Transverse colon (tissue), 4 donors: Measurements from ENCODE around the gene WTIP. TPM values are rescaled to one million over a fixed set of nuclear protein-coding genes. Genes with fewer than 3 reads are reported as not detected.

Experiments used
- DNase-seq: peaks from one replicate; pipeline ENCODE4 v3.0.0-alpha.2; 2019
- H3K27ac ChIP-seq, 4 donors: fragments of 200-600 bp; sonication (generic); 2 replicates each; pipeline ENCODE4 v1.5.1; 2016 to 2018; ENCODE audit warnings: inconsistent platforms in 4 of 4
- H3K27me3 ChIP-seq: fragments of 200-600 bp; sonication (generic); 2 replicates; pipeline ENCODE4 v1.5.1; 2017; ENCODE audit warnings: inconsistent platforms
- H3K36me3 ChIP-seq, 4 donors: fragments of 200-600 bp; sonication (generic); 2 replicates each; pipeline ENCODE4 v1.5.1; 2017 to 2019; ENCODE audit warnings: inconsistent platforms in 4 of 4
- H3K4me1 ChIP-seq, 4 donors: fragments of 200-600 bp; sonication (generic); 2 replicates each; pipeline ENCODE4 v1.5.1; 2017 to 2020; ENCODE audit warnings: inconsistent platforms in 4 of 4
- H3K4me3 ChIP-seq, 4 donors: fragments of 200-600 bp; sonication (generic); 1 replicate in 1 of 4; 2 replicates in 3 of 4; pipeline versions ENCODE4 v1.5.1 to v1.6.1; 2017 to 2019; ENCODE audit warnings: inconsistent platforms in 4 of 4
- H3K9me3 ChIP-seq, 2 donors: fragments of 200-600 bp; sonication (generic); 2 replicates each; pipeline ENCODE4 v1.5.1; 2017 to 2019; ENCODE audit warnings: inconsistent platforms in 2 of 2
- EP300 ChIP-seq: sonication (generic); formaldehyde crosslinking; IDR thresholded peaks from one replicate; pipeline ENCODE4 v1.6.1; 2017; ENCODE audit warnings: antibody characterized with exemption, low read depth
- POLR2A ChIP-seq: fragments of 450-650 bp; IDR thresholded peaks from one replicate; pipeline ENCODE4 v1.6.1; 2016; ENCODE audit warnings: antibody characterized with exemption, mild to moderate bottlenecking, moderate library complexity
- POLR2AphosphoS5 ChIP-seq, 3 donors: sonication (generic); formaldehyde crosslinking; IDR thresholded peaks; one replicate each; pipeline ENCODE4 v1.6.1; 2016; ENCODE audit warnings: antibody characterized with exemption in 3 of 3
- WGBS, 2 donors: methylation state at CpG; one replicate each; pipeline ENCODE4 v1.1.5; 2018; ENCODE audit warnings: low coverage in 1 of 2; 5-methylcytosine and 5-hydroxymethylcytosine counted together
- in situ Hi-C, 4 donors: fragments of 200-750 bp; cut with MboI; loops; one replicate each; pipeline versions ENCODE4 v1.15.0 to v1.15.1; 2017; ENCODE audit warnings: low sequenced_read_pairs in 3 of 4, low pct_ligation_motif_present in 1 of 4, low pct_unique_long_range_greater_than_20kb in 1 of 4
- intact Hi-C: fragments of 100-400 bp; cut with DNase I; formaldehyde crosslinking; loops from one replicate; pipeline ENCODE4 v1.15.1; 2023; ENCODE audit warnings: low total_unique reads
- total RNA-seq, 4 donors: library from RNA; depleted of rRNA; stranded (reverse); fragments of >200 nt; gene quantifications; one replicate each; pipeline ENCODE4 v1.1.0, GENCODE V29; 2016
- TF ChIP-seq, protein P1 (sequence below), 5 experiments: fragments of 200-600 bp in 3 of 5; fragments of 450-650 bp in 2 of 5; sonication (generic) in 3 of 5; IDR thresholded peaks; 1 replicate in 2 of 5; 2 replicates in 3 of 5; pipeline ENCODE4 v1.5.1; 2016 to 2017; ENCODE audit warnings: antibody characterized with exemption in 5 of 5, inconsistent platforms in 3 of 5, mild to moderate bottlenecking in 2 of 5, moderate library complexity in 1 of 5

The WTIP gene
- total RNA-seq, 4 donors from 2014 or later: 0.60 to 4.1 (median 2.2) TPM

DNA sequence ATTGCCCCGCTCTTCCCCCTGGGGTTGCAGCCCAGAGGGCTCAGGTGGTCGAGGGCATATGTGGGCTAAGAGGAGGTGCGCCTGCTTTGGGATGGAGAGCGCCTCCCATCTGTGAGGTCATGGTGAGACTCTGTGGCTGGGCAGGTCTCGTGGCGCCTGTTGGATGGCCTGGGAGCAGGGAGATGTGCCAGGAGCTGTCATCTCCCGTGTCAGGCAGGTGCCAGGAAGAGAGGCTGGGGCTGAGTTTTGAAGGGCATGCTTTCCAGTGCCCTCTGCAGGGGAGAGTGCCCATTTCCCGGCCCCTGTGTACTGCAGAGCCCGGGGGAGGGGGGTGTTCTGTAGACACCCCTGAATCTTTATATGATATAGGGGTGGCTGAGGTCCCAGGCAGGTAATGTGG is 2.8 kb downstream of the WTIP start:
- intact Hi-C loops: no loop called here

DNA sequence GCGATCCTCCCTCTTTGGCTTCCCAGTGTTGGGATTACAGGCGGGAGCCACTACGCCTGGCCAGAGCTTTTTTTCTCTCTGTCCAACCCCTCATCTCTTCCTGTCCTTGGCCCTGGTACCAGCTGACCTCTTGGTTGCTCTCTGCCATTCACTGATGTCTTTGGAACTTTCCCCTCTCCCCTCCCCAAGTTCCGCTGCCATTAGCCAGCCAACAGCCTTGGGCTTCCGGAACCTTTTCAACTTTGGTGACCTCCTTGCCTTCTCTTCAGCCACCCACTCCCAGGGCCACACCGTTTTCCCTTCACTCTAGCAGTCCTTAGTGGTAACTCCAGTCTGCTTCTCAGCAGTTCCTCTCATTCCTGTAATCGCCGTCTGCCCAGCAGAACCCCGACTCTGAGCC is 4.3 kb downstream of the WTIP start:
- Histone ChIP-seq H3K9me3 (no peaks in the 10 kb centered on the region), H3K36me3 (no peaks in the 10 kb centered on the region), H3K4me1 (peaks cover 0 to 13% (median 9%) of the 10 kb centered on the region in 4 donors), H3K4me3 (no peak overlapping the region), H3K27me3 (peaks cover 24% of the 10 kb centered on the region), H3K27ac (no peak overlapping the region)
- TF ChIP-seq POLR2AphosphoS5 (IDR thresholded peaks at IDR 0.05) (no peak), POLR2A (no peak), EP300 (no peak)
- TF ChIP-seq, protein P1, sequence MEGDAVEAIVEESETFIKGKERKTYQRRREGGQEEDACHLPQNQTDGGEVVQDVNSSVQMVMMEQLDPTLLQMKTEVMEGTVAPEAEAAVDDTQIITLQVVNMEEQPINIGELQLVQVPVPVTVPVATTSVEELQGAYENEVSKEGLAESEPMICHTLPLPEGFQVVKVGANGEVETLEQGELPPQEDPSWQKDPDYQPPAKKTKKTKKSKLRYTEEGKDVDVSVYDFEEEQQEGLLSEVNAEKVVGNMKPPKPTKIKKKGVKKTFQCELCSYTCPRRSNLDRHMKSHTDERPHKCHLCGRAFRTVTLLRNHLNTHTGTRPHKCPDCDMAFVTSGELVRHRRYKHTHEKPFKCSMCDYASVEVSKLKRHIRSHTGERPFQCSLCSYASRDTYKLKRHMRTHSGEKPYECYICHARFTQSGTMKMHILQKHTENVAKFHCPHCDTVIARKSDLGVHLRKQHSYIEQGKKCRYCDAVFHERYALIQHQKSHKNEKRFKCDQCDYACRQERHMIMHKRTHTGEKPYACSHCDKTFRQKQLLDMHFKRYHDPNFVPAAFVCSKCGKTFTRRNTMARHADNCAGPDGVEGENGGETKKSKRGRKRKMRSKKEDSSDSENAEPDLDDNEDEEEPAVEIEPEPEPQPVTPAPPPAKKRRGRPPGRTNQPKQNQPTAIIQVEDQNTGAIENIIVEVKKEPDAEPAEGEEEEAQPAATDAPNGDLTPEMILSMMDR (IDR thresholded peaks at IDR 0.05): no peak
- intact Hi-C loops (loop anchor here (5.0 kb wide), 1 partner anchor 1634 kb away; no protein-coding TSS in a partner anchor), in situ Hi-C loops (no loop called here)
- DNase-seq: no peak
- WGBS, 2 donors: 81 to 89% methylated on average over 5 to 9 of the region's 9 CpGs

More for the DNA sequence above, 2.8 kb downstream of the WTIP start:
- H3K4me3 ChIP-seq: no peak overlapping the region
- no peak for DNase-seq
- peaks cover 31% of the 10 kb centered on the region for H3K27me3 ChIP-seq
- 71% methylated on average over 9 of the region's 9 CpGs; no CpG with 5 or more reads in 1 of the 2 donors for WGBS, 2 donors
- no peaks in the 10 kb centered on the region for H3K36me3 ChIP-seq
- in situ Hi-C loops: no loop called here
- TF ChIP-seq, protein P1 (IDR thresholded peaks at IDR 0.05): no peak
- no peak for TF ChIP-seq POLR2A
- no peak for TF ChIP-seq POLR2AphosphoS5 (IDR thresholded peaks at IDR 0.05)
- no peak for TF ChIP-seq EP300
- peaks cover 0 to 15% (median 11%) of the 10 kb centered on the region in 4 donors for H3K4me1 ChIP-seq
- H3K27ac ChIP-seq: no peak overlapping the region
- no peaks in the 10 kb centered on the region for H3K9me3 ChIP-seq

DNA sequence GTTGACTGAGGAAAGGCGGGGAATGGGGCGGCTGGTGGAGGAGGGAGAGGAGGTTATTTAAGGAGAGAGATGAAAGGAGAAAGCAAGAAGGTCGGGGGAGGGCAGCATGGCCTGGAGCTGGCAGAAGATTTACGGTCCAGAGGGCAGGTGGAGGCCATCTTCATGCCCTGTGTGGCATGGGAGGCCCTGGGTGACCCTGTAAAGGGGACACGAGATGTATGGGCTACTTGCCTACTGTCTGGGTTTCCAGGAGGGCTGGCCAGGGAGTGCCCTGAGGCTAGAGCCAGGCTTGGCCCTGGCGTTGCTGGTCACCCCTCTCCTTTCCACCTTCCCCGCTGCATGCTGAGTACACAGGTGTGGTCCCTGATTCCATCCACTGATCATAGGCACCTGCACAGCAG is 6.1 kb downstream of the WTIP start:
- TF ChIP-seq, protein P1 (IDR thresholded peaks at IDR 0.05): no peak
- TF ChIP-seq EP300 (no peak), POLR2A (no peak), POLR2AphosphoS5 (IDR thresholded peaks at IDR 0.05) (no peak)
- Histone ChIP-seq H3K9me3 (no peaks in the 10 kb centered on the region), H3K4me3 (no peak overlapping the region), H3K4me1 (peaks cover 0 to 8% (median 5%) of the 10 kb centered on the region in 4 donors), H3K27ac (no peak overlapping the region), H3K36me3 (no peaks in the 10 kb centered on the region), H3K27me3 (peaks cover 11% of the 10 kb centered on the region)
- in situ Hi-C loops (no loop called here), intact Hi-C loops (loop anchor here (5.0 kb wide), 1 partner anchor 1635 kb away; no protein-coding TSS in a partner anchor)
- WGBS, 2 donors: 72 to 80% methylated on average over 1 to 7 of the region's 7 CpGs
- DNase-seq: no peak

DNA sequence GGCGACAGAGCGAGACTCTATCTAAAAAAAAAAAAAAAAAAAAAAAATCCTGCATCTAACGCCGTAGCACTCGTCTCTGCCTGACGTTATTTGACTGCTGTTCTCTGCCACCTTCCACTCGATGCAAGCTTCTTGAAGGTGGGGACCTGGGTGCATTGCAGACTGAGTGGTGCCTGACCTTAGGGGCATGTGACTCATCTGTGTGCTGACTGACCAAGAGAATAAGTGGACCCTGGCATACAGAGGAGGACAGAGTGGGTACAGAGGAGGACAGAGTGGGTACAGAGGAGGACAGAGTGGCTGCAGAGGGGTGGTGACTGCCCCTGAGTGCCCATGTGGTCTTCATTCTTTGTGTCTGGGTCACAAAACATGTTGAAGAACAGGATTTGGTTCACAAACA is 7.6 kb downstream of the WTIP start:
- peaks cover 0 to 2% (median 0%) of the 10 kb centered on the region in 4 donors for H3K4me1 ChIP-seq
- in situ Hi-C loops: no loop called here
- no peaks in the 10 kb centered on the region for H3K9me3 ChIP-seq
- no peaks in the 10 kb centered on the region for H3K27me3 ChIP-seq
- H3K4me3 ChIP-seq: no peak overlapping the region
- intact Hi-C loops: loop anchor here (5.0 kb wide), 1 partner anchor 1637 kb away; no protein-coding TSS in a partner anchor
- no peak overlapping the region for H3K27ac ChIP-seq
- H3K36me3 ChIP-seq: peaks cover 0 to 5% (median 0%) of the 10 kb centered on the region in 4 donors
- 75 to 80% methylated on average over 1 to 7 of the region's 7 CpGs for WGBS, 2 donors
- no peak for TF ChIP-seq EP300
- TF ChIP-seq POLR2A: no peak
- TF ChIP-seq POLR2AphosphoS5 (IDR thresholded peaks at IDR 0.05): no peak
- TF ChIP-seq, protein P1 (IDR thresholded peaks at IDR 0.05): no peak
- DNase-seq: no peak
